Neural progenitor cell (in vitro differentiated cells): Measurements from ENCODE around the gene WDR35.

ENCODE experiments used
- EZH2 ChIP-seq: fragments of 200-600 bp; sonication (generic); IDR thresholded peaks from 2 replicates; pipeline ENCODE4 v1.6.1; 2017; ENCODE audit warnings: antibody characterized with exemption, mild to moderate bottlenecking, moderate library complexity
- EZH2phosphoT487 ChIP-seq: fragments of 200-600 bp; sonication (generic); IDR thresholded peaks from 2 replicates; pipeline ENCODE4 v1.6.1; 2017; ENCODE audit warnings: antibody characterized with exemption
- TF ChIP-seq, protein P1 (sequence below): fragments of 200-600 bp; sonication (generic); IDR thresholded peaks from 2 replicates; pipeline ENCODE4 v1.5.1; 2017; ENCODE audit warnings: antibody characterized with exemption, mild to moderate bottlenecking

DNA sequence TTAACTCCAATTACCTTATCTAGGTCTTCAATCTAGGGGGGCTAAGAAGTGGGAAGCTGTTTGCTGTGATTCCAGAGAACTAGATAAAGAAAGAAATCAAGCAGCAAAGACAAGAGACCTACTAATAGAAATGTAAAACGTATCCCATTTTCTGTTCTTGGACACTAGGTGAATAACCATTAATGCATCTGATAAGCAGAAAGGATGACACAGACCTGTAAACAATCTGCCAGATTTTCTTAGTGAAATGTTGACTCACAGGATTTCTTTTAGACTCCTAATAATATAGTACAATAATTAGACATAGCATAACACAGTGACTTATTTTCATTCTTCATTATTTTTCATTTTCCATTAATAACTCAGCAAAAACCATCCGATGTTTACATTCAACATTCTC, 1.3 kb downstream of the WDR35 start:
- TF ChIP-seq, protein P1, sequence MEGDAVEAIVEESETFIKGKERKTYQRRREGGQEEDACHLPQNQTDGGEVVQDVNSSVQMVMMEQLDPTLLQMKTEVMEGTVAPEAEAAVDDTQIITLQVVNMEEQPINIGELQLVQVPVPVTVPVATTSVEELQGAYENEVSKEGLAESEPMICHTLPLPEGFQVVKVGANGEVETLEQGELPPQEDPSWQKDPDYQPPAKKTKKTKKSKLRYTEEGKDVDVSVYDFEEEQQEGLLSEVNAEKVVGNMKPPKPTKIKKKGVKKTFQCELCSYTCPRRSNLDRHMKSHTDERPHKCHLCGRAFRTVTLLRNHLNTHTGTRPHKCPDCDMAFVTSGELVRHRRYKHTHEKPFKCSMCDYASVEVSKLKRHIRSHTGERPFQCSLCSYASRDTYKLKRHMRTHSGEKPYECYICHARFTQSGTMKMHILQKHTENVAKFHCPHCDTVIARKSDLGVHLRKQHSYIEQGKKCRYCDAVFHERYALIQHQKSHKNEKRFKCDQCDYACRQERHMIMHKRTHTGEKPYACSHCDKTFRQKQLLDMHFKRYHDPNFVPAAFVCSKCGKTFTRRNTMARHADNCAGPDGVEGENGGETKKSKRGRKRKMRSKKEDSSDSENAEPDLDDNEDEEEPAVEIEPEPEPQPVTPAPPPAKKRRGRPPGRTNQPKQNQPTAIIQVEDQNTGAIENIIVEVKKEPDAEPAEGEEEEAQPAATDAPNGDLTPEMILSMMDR, result no peak
- TF ChIP-seq EZH2, result no peak
- no peak for TF ChIP-seq EZH2phosphoT487
